ENCODE data around the gene FLNB.

DNA sequence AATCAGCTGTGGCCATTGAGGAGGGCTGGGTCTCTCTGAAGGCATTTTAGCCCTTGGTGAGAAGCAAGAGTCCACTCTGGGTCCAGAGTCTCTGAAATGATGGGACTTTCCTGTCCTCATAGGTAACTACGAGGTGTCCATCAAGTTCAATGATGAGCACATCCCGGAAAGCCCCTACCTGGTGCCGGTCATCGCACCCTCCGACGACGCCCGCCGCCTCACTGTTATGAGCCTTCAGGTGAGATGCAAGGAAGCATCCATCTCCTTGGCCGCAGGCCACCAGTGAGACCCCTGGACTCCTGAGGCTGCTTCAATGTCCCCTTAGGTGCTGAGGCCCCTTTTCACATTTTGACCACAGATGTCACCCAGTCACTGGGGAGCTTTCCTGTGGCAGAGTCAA is 147.6 kb downstream of the FLNB start:
- TF ChIP-seq CTCF (IDR thresholded peaks at IDR 0.05; ENCODE audit: low read length) = no peak
- no peak for TF ChIP-seq EZH2 (optimal IDR thresholded peaks at IDR 0.05; ENCODE audit: low read depth, low read length)
- TF ChIP-seq EZH2phosphoT487 (IDR thresholded peaks at IDR 0.05; ENCODE audit: low read length) = no peak
